NCI-H1436 (cell line): ENCODE data around the gene PTPRO.
A peak's percentile ranks its signal among the peaks of the same experiment; 100 is the strongest.

Experiments used
- DNase-seq: peaks from one replicate; lab custom pipeline; 2025; lab: John Stamatoyannopoulos, UW

Gene PTPRO

GRCh38 chr12:15558915-15559528, 236.7 kb downstream of the PTPRO start:
- DNase-seq = no peak

- no peak for DNase-seq
Observed at GRCh38 chr12:15561396-15561795, 239.1 kb downstream of the PTPRO start.

GRCh38 chr12:15562263-15562662, 240.0 kb downstream of the PTPRO start:
- no peak for DNase-seq

- no peak for DNase-seq
Observed at GRCh38 chr12:15563663-15564062, 241.4 kb downstream of the PTPRO start.

- no peak for DNase-seq
Observed at GRCh38 chr12:15574353-15574752, 252.0 kb downstream of the PTPRO start.

- DNase-seq = no peak
Observed at GRCh38 chr12:15575671-15576541, 253.6 kb downstream of the PTPRO start.

- no peak for DNase-seq
Observed at GRCh38 chr12:15580431-15580830, 258.1 kb downstream of the PTPRO start.

GRCh38 chr12:15581006-15581405, 258.7 kb downstream of the PTPRO start:
- DNase-seq = no peak

- DNase-seq = no peak
Observed at GRCh38 chr12:15583804-15584203, 261.5 kb downstream of the PTPRO start.

- DNase-seq = peak; percentile 5
Observed at GRCh38 chr12:15584366-15585041, 262.2 kb downstream of the PTPRO start.

GRCh38 chr12:15589328-15590032, 267.2 kb downstream of the PTPRO start:
- DNase-seq = no peak

GRCh38 chr12:15590180-15590826, 268.0 kb downstream of the PTPRO start:
- peak; percentile 48 for DNase-seq

- DNase-seq = no peak
Observed at GRCh38 chr12:15591811-15592210, 269.5 kb downstream of the PTPRO start.

GRCh38 chr12:15592934-15593333, 270.6 kb downstream of the PTPRO start:
- DNase-seq = no peak

- no peak for DNase-seq
Observed at GRCh38 chr12:15596174-15596573, 273.9 kb downstream of the PTPRO start.

- DNase-seq = no peak
Observed at GRCh38 chr12:15597125-15597830, 275.0 kb downstream of the PTPRO start.

- DNase-seq = no peak
Observed at GRCh38 chr12:15599266-15600037, 277.1 kb downstream of the PTPRO start.

- no peak for DNase-seq
Observed at GRCh38 chr12:15600223-15600935, 278.1 kb downstream of the PTPRO start.

- DNase-seq = no peak
Observed at GRCh38 chr12:15601210-15601800, 279.0 kb downstream of the PTPRO start.
